RWPE2 (cell line): ENCODE results near the gene TBC1D2B.
A peak's percentile ranks its signal among the peaks of the same experiment; 100 is the strongest.
"Not testable (repeated sequence)": the region's sequence is repeated elsewhere in the genome, so short reads cannot be mapped to it uniquely, and the experiment has no call there.

Experiments used
- ATAC-seq: fragments of 200-7000 bp; cut with Tn5 transposase; 3 replicates; pipeline ENCODE4 v1.9.1; 2021; ENCODE audit warnings: low read depth
- DNase-seq: peaks from one replicate; pipeline ENCODE4 v3.0.0-alpha.2; 2020; ENCODE audit warnings: low spot score
- H3K27ac ChIP-seq: fragments of 450-650 bp; 2 replicates; pipeline ENCODE4 v1.5.1; 2017; ENCODE audit warnings: mild to moderate bottlenecking; ENCODE audit not compliant: poor library complexity, severe bottlenecking
- H3K27me3 ChIP-seq: fragments of 250-450 bp; sonication (Bioruptor Pico); 2 replicates; pipeline ENCODE4 v1.5.1; 2021; ENCODE audit warnings: mild to moderate bottlenecking, moderate library complexity; ENCODE audit not compliant: insufficient read depth, poor library complexity, severe bottlenecking
- H3K36me3 ChIP-seq: fragments of 250-450 bp; sonication (Bioruptor Pico); 2 replicates; pipeline ENCODE4 v1.5.1; 2020; ENCODE audit warnings: low read depth, mild to moderate bottlenecking, moderate library complexity
- H3K4me1 ChIP-seq: fragments of 250-450 bp; sonication (Bioruptor Pico); 2 replicates; pipeline ENCODE4 v1.5.1; 2021; ENCODE audit warnings: mild to moderate bottlenecking, moderate library complexity; ENCODE audit not compliant: insufficient read depth, poor library complexity, severe bottlenecking
- H3K4me3 ChIP-seq: fragments of 250-450 bp; sonication (Bioruptor Pico); 2 replicates; pipeline ENCODE4 v1.5.1; 2021; ENCODE audit warnings: mild to moderate bottlenecking, moderate library complexity; ENCODE audit not compliant: severe bottlenecking
- H3K9me3 ChIP-seq: fragments of 250-450 bp; sonication (Bioruptor Pico); 2 replicates; pipeline ENCODE4 v1.5.1; 2021; ENCODE audit warnings: mild to moderate bottlenecking, moderate library complexity; ENCODE audit not compliant: severe bottlenecking
- CTCF ChIP-seq: fragments of 450-650 bp; IDR thresholded peaks from one replicate; pipeline ENCODE4 v1.5.1; 2017; ENCODE audit warnings: mild to moderate bottlenecking, moderate library complexity; ENCODE audit not compliant: poor library complexity, severe bottlenecking

Gene TBC1D2B

GRCh38 chr15:77988347-77989295 is 88.9 kb downstream of the TBC1D2B start:
- no peak overlapping the region for H3K27ac ChIP-seq
- H3K27me3 ChIP-seq, result no peaks in the 10 kb centered on the region
- TF ChIP-seq CTCF, result no peak
- no peaks in the 10 kb centered on the region for H3K9me3 ChIP-seq
- H3K36me3 ChIP-seq, result peaks cover 5% of the 10 kb centered on the region; the same call in 1 of the 2 replicates
- peaks cover 8% of the 10 kb centered on the region for H3K4me1 ChIP-seq
- ATAC-seq (no peak), DNase-seq (peak; percentile 67)
- no peak overlapping the region for H3K4me3 ChIP-seq

- H3K4me1 ChIP-seq, H3K9me3 ChIP-seq, H3K27ac ChIP-seq, ATAC-seq, H3K4me3 ChIP-seq, H3K27me3 ChIP-seq, H3K36me3 ChIP-seq: not testable (repeated sequence)
- DNase-seq, result peak; percentile 49
Observed at GRCh38 chr15:77987765-77988136, 89.8 kb downstream of the TBC1D2B start.

DNA sequence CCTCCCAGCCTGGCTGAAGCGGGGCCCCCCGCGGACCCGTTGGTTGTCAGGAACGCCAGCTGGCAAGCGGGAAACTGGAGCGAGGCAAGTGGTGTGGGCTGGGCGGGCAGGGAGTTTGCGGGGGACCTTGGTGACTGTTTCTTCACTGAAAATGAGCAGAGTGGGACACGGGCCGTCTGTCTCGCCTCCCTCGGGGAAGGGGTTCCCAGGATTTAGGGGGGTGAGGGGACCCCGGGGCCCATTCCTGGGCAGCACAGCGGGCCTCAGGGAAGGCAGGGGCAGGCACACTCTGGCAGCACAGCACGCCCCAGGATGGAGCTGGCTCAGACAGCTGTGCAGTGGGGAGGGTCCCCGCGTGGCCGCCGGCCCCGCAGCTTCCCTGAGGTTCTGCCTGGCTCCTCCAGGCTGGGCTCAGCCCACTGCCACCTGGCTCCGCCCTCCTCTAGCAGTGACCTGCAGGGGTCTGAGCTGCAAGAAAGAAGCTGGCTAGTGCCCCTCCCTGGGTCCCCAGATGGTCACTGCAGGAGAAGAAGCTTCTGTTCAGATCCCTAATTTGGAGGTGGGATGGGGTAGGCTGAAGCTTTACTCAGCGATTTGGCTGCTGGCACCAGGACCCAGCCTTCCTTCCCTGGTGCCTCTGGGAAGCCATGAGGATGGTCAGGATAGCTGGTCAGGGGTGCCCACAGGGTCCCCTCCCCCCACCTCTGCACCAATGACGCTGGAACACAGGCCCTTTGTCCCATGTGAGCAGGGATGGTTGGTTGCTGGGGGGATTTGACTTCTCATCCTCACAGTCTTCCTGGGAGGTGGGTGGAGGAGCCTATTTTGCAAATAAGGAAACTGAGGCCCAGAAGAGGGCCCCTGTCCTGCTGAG is 90.4 kb downstream of the TBC1D2B start:
- Histone ChIP-seq H3K4me1 (no peaks in the 10 kb centered on the region), H3K4me3 (no peak overlapping the region), H3K36me3 (no peaks in the 10 kb centered on the region), H3K27ac (no peak overlapping the region), H3K27me3 (no peaks in the 10 kb centered on the region), H3K9me3 (no peaks in the 10 kb centered on the region)
- ATAC-seq (no peak), DNase-seq (peak; percentile 78)
- TF ChIP-seq CTCF, result no peak

DNA sequence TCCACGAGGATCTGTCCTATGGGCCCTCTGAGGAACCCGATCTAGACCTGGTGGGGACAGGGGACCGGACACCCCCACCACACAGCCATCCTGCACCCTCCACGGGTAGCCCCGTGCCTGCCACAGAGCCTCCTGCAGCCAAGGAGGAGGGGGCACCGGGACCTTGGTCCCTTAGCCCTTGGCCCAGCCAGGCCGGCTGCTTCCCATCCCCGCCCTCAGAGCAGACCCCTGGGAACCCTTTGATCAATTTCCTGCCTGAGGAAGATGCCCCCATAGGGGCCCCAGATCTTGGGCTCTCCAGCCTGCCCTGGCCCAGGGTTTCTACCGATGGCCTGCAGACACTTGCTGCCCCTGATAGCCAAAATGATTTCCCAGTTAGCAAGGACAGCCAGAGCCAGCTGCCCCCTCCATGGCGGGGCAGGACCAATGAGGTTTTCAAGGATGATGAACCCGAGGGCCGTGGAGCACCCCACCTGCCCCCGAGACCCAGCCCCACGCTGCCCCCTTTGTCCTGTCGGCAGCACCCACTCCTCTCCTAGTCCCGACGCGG is 91.5 kb downstream of the TBC1D2B start:
- ATAC-seq (no peak), DNase-seq (peak; percentile 68)
- H3K9me3 ChIP-seq, result no peaks in the 10 kb centered on the region
- no peak overlapping the region for H3K27ac ChIP-seq
- H3K27me3 ChIP-seq, result no peaks in the 10 kb centered on the region
- H3K36me3 ChIP-seq, result no peaks in the 10 kb centered on the region
- no peak for TF ChIP-seq CTCF
- H3K4me3 ChIP-seq, result no peak overlapping the region
- no peaks in the 10 kb centered on the region for H3K4me1 ChIP-seq
